ENCODE data around the gene ARHGAP24. TPM values are rescaled to one million over a fixed set of nuclear protein-coding genes. Genes with fewer than 3 reads are reported as not detected.

The ARHGAP24 gene
- total and polyA plus RNA-seq, 7 donors = 0.46 to 40.4 (median 23.1) TPM

GRCh38 chr4:85994576-85994975 lies 519.6 kb downstream of the ARHGAP24 start:
- intact Hi-C loops (cut with DNase I) = no loop called here
- no peak overlapping the region for H3K4me3 ChIP-seq
- H3K27me3 ChIP-seq = no peaks in the 10 kb centered on the region
- TF ChIP-seq EP300 (IDR thresholded peaks at IDR 0.05) (no peak), POLR2A (IDR thresholded peaks at IDR 0.05) (no peak), POLR2AphosphoS5 (IDR thresholded peaks at IDR 0.05) (no peak)
- TF ChIP-seq, protein P1, sequence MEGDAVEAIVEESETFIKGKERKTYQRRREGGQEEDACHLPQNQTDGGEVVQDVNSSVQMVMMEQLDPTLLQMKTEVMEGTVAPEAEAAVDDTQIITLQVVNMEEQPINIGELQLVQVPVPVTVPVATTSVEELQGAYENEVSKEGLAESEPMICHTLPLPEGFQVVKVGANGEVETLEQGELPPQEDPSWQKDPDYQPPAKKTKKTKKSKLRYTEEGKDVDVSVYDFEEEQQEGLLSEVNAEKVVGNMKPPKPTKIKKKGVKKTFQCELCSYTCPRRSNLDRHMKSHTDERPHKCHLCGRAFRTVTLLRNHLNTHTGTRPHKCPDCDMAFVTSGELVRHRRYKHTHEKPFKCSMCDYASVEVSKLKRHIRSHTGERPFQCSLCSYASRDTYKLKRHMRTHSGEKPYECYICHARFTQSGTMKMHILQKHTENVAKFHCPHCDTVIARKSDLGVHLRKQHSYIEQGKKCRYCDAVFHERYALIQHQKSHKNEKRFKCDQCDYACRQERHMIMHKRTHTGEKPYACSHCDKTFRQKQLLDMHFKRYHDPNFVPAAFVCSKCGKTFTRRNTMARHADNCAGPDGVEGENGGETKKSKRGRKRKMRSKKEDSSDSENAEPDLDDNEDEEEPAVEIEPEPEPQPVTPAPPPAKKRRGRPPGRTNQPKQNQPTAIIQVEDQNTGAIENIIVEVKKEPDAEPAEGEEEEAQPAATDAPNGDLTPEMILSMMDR (IDR thresholded peaks at IDR 0.05) = no peak
- no peaks in the 10 kb centered on the region for H3K9me3 ChIP-seq
- DNase-seq = no peak
- no peak overlapping the region for H3K27ac ChIP-seq
- H3K36me3 ChIP-seq = peaks cover 0 to 24% (median 11%) of the 10 kb centered on the region in 4 donors
- H3K4me1 ChIP-seq = no peaks in the 10 kb centered on the region

- Histone ChIP-seq H3K9me3 (no peaks in the 10 kb centered on the region), H3K27me3 (no peaks in the 10 kb centered on the region), H3K27ac (no peak overlapping the region), H3K4me1 (no peaks in the 10 kb centered on the region), H3K4me3 (no peak overlapping the region), H3K36me3 (peaks cover 0 to 24% (median 11%) of the 10 kb centered on the region in 4 donors)
- no peak for DNase-seq
- WGBS, 2 donors = 82 to 91% methylated on average over 6 of the region's 6 CpGs
- TF ChIP-seq EP300 (IDR thresholded peaks at IDR 0.05) (no peak), POLR2AphosphoS5 (IDR thresholded peaks at IDR 0.05) (no peak), POLR2A (IDR thresholded peaks at IDR 0.05) (no peak)
- TF ChIP-seq, protein P1 (IDR thresholded peaks at IDR 0.05) = no peak
- intact Hi-C loops (cut with DNase I) = no loop called here
Measured at GRCh38 chr4:85995361-85995760, 520.4 kb downstream of the ARHGAP24 start.

DNA sequence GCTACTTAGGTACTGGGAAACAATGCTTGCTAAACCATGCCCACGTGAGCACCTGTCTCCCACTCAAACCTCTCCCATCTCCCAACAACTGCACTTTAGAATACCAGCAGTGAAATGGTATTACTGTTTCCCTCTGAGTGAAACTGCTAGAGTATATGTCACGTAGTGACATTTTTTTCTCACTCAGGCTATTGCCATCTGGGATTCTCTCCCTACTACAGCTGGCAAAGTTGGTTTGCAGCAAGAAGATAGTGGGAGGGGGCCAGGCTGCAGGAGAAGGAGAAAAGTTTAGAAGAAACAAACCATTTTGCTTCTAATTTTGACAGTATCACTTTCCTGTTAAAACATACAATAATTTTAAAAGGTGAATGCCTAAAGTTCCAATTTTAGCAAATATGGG lies 526.6 kb downstream of the ARHGAP24 start:
- DNase-seq = no peak
- TF ChIP-seq, protein P1 (IDR thresholded peaks at IDR 0.05) = no peak
- TF ChIP-seq POLR2AphosphoS5 (IDR thresholded peaks at IDR 0.05) (no peak), POLR2A (IDR thresholded peaks at IDR 0.05) (no peak), EP300 (IDR thresholded peaks at IDR 0.05) (no peak)
- Histone ChIP-seq H3K27me3 (no peaks in the 10 kb centered on the region), H3K36me3 (no peaks in the 10 kb centered on the region), H3K4me3 (no peak overlapping the region), H3K4me1 (no peaks in the 10 kb centered on the region), H3K27ac (no peak overlapping the region), H3K9me3 (no peaks in the 10 kb centered on the region)
- intact Hi-C loops (cut with DNase I) = no loop called here
- 86 to 91% methylated on average over 2 of the region's 2 CpGs for WGBS, 2 donors

DNA sequence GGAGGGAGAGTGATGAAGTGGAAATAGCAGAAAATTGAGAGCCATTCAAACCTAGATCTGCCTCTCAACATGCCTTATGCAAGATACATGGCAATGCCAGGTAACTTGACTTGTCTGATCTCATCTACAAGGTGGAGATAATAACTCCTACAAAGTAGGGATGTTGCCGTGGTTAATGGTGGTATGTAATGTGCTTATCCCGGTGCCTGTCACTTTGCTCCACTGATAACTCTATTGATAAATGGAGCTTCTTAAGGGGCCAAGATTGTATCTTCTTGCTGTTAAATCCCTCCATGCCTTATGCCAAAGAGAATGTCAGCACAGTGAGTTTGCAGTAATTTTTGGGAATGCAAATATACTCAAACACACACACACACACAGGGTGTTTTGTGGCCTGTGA lies 529.1 kb downstream of the ARHGAP24 start:
- no peak for TF ChIP-seq EP300 (IDR thresholded peaks at IDR 0.05)
- no peak for TF ChIP-seq POLR2AphosphoS5 (IDR thresholded peaks at IDR 0.05)
- TF ChIP-seq, protein P1 (IDR thresholded peaks at IDR 0.05) = no peak
- no peak for TF ChIP-seq POLR2A (IDR thresholded peaks at IDR 0.05)
- WGBS, 2 donors = 90 to 94% methylated on average over 2 of the region's 2 CpGs
- no peaks in the 10 kb centered on the region for H3K4me1 ChIP-seq

GRCh38 chr4:86006057-86006456 lies 531.1 kb downstream of the ARHGAP24 start:
- Histone ChIP-seq H3K27ac (no peak overlapping the region), H3K36me3 (no peaks in the 10 kb centered on the region), H3K4me1 (peaks cover 0 to 2% (median 0%) of the 10 kb centered on the region in 4 donors), H3K9me3 (no peaks in the 10 kb centered on the region), H3K4me3 (no peak overlapping the region), H3K27me3 (no peaks in the 10 kb centered on the region)
- TF ChIP-seq POLR2A (IDR thresholded peaks at IDR 0.05) (no peak), POLR2AphosphoS5 (IDR thresholded peaks at IDR 0.05) (no peak), EP300 (IDR thresholded peaks at IDR 0.05) (no peak)
- TF ChIP-seq, protein P1 (IDR thresholded peaks at IDR 0.05) = no peak
- no peak for DNase-seq
- intact Hi-C loops (cut with DNase I) = no loop called here

More for the DNA sequence above, 529.1 kb downstream of the ARHGAP24 start:
- no peak for DNase-seq
- Histone ChIP-seq H3K9me3 (no peaks in the 10 kb centered on the region), H3K27me3 (no peaks in the 10 kb centered on the region), H3K27ac (no peak overlapping the region), H3K36me3 (no peaks in the 10 kb centered on the region), H3K4me3 (no peak overlapping the region)
- intact Hi-C loops (cut with DNase I) = no loop called here
